Measurements from ENCODE around the gene VPS41. TPM values are rescaled to one million over a fixed set of nuclear protein-coding genes. Genes with fewer than 3 reads are reported as not detected.

Gene VPS41
- total and polyA plus RNA-seq, 4 donors = 9.2 to 24.1 (median 16.1) TPM

GRCh38 chr7:38858259-38858884, 50.6 kb downstream of the VPS41 start:
- Histone ChIP-seq H3K9ac (ENCODE audit: low read depth in 1 of 2, low read length in 2 of 2) (no peak overlapping the region), H3K27me3 (ENCODE audit: control insufficient read depth in 4 of 4, insufficient read depth in 4 of 4, low read length in 3 of 4) (no peaks in the 10 kb centered on the region), H3K9me3 (ENCODE audit: control insufficient read depth in 4 of 4, low read length in 3 of 4) (no peaks in the 10 kb centered on the region), H3K36me3 (ENCODE audit: control insufficient read depth in 4 of 4, insufficient read depth in 3 of 4, low read depth in 1 of 4, low read length in 3 of 4) (peaks cover 0 to 12% (median 0%) of the 10 kb centered on the region in 4 donors), H3K27ac (ENCODE audit: low read depth in 1 of 2, low read length in 2 of 2) (no peak overlapping the region), H3K4me1 (ENCODE audit: control insufficient read depth in 4 of 4, insufficient read depth in 4 of 4, low read length in 3 of 4) (peaks cover 0 to 3% (median 0%) of the 10 kb centered on the region in 4 donors), H3K4me3 (ENCODE audit: low read depth in 1 of 3, low read length in 3 of 3) (no peak overlapping the region)
- TF ChIP-seq, protein P1, sequence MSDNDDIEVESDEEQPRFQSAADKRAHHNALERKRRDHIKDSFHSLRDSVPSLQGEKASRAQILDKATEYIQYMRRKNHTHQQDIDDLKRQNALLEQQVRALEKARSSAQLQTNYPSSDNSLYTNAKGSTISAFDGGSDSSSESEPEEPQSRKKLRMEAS (IDR thresholded peaks at IDR 0.05) = no peak
- TF ChIP-seq, protein P2, sequence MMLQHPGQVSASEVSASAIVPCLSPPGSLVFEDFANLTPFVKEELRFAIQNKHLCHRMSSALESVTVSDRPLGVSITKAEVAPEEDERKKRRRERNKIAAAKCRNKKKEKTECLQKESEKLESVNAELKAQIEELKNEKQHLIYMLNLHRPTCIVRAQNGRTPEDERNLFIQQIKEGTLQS (IDR thresholded peaks at IDR 0.05) = no peak
- no peak for TF ChIP-seq EGR1 (IDR thresholded peaks at IDR 0.05; ENCODE audit: low read depth in 2 of 2)
- no peak for TF ChIP-seq FOXA1 (IDR thresholded peaks at IDR 0.05)
- no peak for TF ChIP-seq REST (IDR thresholded peaks at IDR 0.05)
- no peak for TF ChIP-seq FOXA2 (IDR thresholded peaks at IDR 0.05)
- TF ChIP-seq HNF4A (conservative IDR thresholded peaks at IDR 0.05) = no peak
- no peak for TF ChIP-seq JUND (IDR thresholded peaks at IDR 0.05)
- no peak for TF ChIP-seq RXRA (IDR thresholded peaks at IDR 0.05)
- no peak for TF ChIP-seq CTCF (IDR thresholded peaks at IDR 0.05; ENCODE audit: low read depth, low read length, missing input control)
- TF ChIP-seq YY1 (IDR thresholded peaks at IDR 0.05) = no peak
- TF ChIP-seq RAD21 (IDR thresholded peaks at IDR 0.05) = no peak
- no peak for DNase-seq (ENCODE audit: low spot score)
- WGBS = 92% methylated on average over 5 of the region's 5 CpGs

DNA sequence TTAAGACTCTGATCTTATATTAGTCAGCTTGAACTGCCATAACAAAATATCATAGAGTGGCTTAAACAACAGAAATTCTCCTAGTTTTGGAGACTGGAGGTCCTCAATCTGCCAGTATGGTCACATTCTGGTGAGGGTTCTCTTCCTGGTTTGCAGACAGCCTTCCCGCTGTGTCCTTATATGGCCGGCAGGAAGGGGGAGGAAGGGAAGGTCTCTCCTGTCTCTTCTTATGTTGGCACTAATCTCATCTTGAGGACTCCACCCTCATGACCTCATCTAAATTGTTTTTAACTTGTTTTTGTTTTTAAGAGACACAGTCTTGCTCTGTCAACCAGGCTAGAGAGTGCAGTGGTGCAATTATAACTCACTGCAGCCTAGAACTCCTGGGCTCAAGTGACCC, 53.1 kb downstream of the VPS41 start:
- H3K36me3 ChIP-seq (ENCODE audit: control insufficient read depth in 4 of 4, insufficient read depth in 3 of 4, low read depth in 1 of 4, low read length in 3 of 4) = no peaks in the 10 kb centered on the region
- 96% methylated on average over 2 of the region's 2 CpGs for WGBS
- no peaks in the 10 kb centered on the region for H3K9me3 ChIP-seq (ENCODE audit: control insufficient read depth in 4 of 4, low read length in 3 of 4)
- H3K9ac ChIP-seq (ENCODE audit: low read depth in 1 of 2, low read length in 2 of 2) = no peak overlapping the region
- DNase-seq (ENCODE audit: low spot score) = no peak
- no peaks in the 10 kb centered on the region for H3K27me3 ChIP-seq (ENCODE audit: control insufficient read depth in 4 of 4, insufficient read depth in 4 of 4, low read length in 3 of 4)
- no peak overlapping the region for H3K4me3 ChIP-seq (ENCODE audit: low read depth in 1 of 3, low read length in 3 of 3)
- no peaks in the 10 kb centered on the region for H3K4me1 ChIP-seq (ENCODE audit: control insufficient read depth in 4 of 4, insufficient read depth in 4 of 4, low read length in 3 of 4)
- H3K27ac ChIP-seq (ENCODE audit: low read depth in 1 of 2, low read length in 2 of 2) = no peak overlapping the region
- TF ChIP-seq SP1 (IDR thresholded peaks at IDR 0.05) (no peak), EGR1 (IDR thresholded peaks at IDR 0.05; ENCODE audit: low read depth in 2 of 2) (no peak), TAF1 (conservative IDR thresholded peaks at IDR 0.05) (no peak), FOXA1 (IDR thresholded peaks at IDR 0.05) (no peak), RAD21 (IDR thresholded peaks at IDR 0.05) (no peak), JUND (IDR thresholded peaks at IDR 0.05) (no peak), CTCF (IDR thresholded peaks at IDR 0.05; ENCODE audit: low read depth, low read length, missing input control) (no peak), HNF4G (IDR thresholded peaks at IDR 0.05) (no peak), HNF4A (conservative IDR thresholded peaks at IDR 0.05) (no peak), GABPA (IDR thresholded peaks at IDR 0.05 in 1 of 2, conservative IDR thresholded peaks at IDR 0.05 in 1 of 2) (no peak), NR2F2 (IDR thresholded peaks at IDR 0.05) (no peak), RXRA (IDR thresholded peaks at IDR 0.05) (no peak), YY1 (IDR thresholded peaks at IDR 0.05) (no peak)
- TF ChIP-seq, protein P3, sequence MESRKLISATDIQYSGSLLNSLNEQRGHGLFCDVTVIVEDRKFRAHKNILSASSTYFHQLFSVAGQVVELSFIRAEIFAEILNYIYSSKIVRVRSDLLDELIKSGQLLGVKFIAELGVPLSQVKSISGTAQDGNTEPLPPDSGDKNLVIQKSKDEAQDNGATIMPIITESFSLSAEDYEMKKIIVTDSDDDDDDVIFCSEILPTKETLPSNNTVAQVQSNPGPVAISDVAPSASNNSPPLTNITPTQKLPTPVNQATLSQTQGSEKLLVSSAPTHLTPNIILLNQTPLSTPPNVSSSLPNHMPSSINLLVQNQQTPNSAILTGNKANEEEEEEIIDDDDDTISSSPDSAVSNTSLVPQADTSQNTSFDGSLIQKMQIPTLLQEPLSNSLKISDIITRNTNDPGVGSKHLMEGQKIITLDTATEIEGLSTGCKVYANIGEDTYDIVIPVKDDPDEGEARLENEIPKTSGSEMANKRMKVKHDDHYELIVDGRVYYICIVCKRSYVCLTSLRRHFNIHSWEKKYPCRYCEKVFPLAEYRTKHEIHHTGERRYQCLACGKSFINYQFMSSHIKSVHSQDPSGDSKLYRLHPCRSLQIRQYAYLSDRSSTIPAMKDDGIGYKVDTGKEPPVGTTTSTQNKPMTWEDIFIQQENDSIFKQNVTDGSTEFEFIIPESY (IDR thresholded peaks at IDR 0.05) = no peak
- TF ChIP-seq, protein P2 (IDR thresholded peaks at IDR 0.05) = no peak
- TF ChIP-seq, protein P1 (IDR thresholded peaks at IDR 0.05) = no peak

All from liver (tissue), 9 donors.